ENCODE measurements around the gene RPRD1A. TPM values are rescaled to one million over a fixed set of nuclear protein-coding genes. Genes with fewer than 3 reads are reported as not detected.

RPRD1A gene
- total and polyA plus RNA-seq, 9 of the 15 experiments (the other 6 are each of a cell fraction or from before 2014, with no cell fraction given) = 30.2 to 142 (median 66.0) TPM

- FAIRE-seq = no peak
- Histone ChIP-seq H3K4me2 (ENCODE audit: insufficient read depth, low read length) (no peak overlapping the region), H3K4me1 (replicated peaks in 1 of 2; ENCODE audit: control insufficient read depth in 2 of 2, insufficient read depth in 2 of 2, low read length in 2 of 2) (no peaks in the 10 kb centered on the region), H3K9me3 (replicated peaks; ENCODE audit: control insufficient read depth, insufficient read depth, low read depth, low read length) (no peaks in the 10 kb centered on the region), H3K4me3 (no peak overlapping the region), H3K27ac (ENCODE audit: extremely low read depth, low read depth, low read length) (no peak overlapping the region), H3K79me2 (ENCODE audit: control insufficient read depth, insufficient read depth, low read length) (no peaks in the 10 kb centered on the region), H3K9ac (ENCODE audit: insufficient read depth in 1 of 2, low read depth in 2 of 2, low read length in 2 of 2) (no peak overlapping the region), H3K36me3 (ENCODE audit: control insufficient read depth, insufficient read depth, low read length) (no peaks in the 10 kb centered on the region), H3K9me1 (ENCODE audit: control insufficient read depth, insufficient read depth, low read length) (no peaks in the 10 kb centered on the region), H3K27me3 (ENCODE audit: control insufficient read depth in 2 of 2, insufficient read depth in 2 of 2, low read length in 2 of 2) (no peaks in the 10 kb centered on the region), H4K20me1 (replicated peaks; ENCODE audit: control insufficient read depth, insufficient read depth, low read length) (no peaks in the 10 kb centered on the region), H2AFZ (ENCODE audit: low read depth, low read length) (no peak overlapping the region)
- DNase-seq (ENCODE audit: extremely low read depth in 1 of 4, low spot score in 3 of 4) = no peak
- ChIA-PET CTCF (ENCODE audit: low intra/inter-chr PET ratio) (no interaction called here), POLR2A (no interaction called here)
- intact Hi-C loops (cut with micrococcal nuclease) (no loop called here), in situ Hi-C loops (cut with MboI) (no loop called here)
- TF ChIP-seq ZSCAN29 (IDR thresholded peaks at IDR 0.05) (no peak), PTBP1 (IDR thresholded peaks at IDR 0.05; ENCODE audit: low read depth, low read length) (no peak), SRF (CRISPR knock-in tag; IDR thresholded peaks at IDR 0.05) (no peak), NCOA2 (IDR thresholded peaks at IDR 0.05; ENCODE audit: partially characterized antibody in 2 of 2) (no peak), POLR2AphosphoS2 (IDR thresholded peaks at IDR 0.05; ENCODE audit: low read length) (no peak), TEAD1 (CRISPR knock-in tag; IDR thresholded peaks at IDR 0.05) (no peak), FOXK2 (conservative IDR thresholded peaks at IDR 0.05 in 1 of 2, IDR thresholded peaks at IDR 0.05 in 1 of 2; ENCODE audit: low read depth in 2 of 2) (no peak), HINFP (tag; conservative IDR thresholded peaks at IDR 0.05; ENCODE audit: low read depth) (no peak), HIVEP1 (CRISPR knock-in tag; IDR thresholded peaks at IDR 0.05) (no peak), RBM39 (optimal IDR thresholded peaks at IDR 0.05; ENCODE audit: low read depth, low read length) (no peak), MTA1 (IDR thresholded peaks at IDR 0.05; ENCODE audit: borderline replicate concordance) (no peak), RFX1 (IDR thresholded peaks at IDR 0.05) (no peak), SIX5 (IDR thresholded peaks at IDR 0.05; ENCODE audit: borderline replicate concordance in 1 of 2, insufficient read depth in 1 of 2, low read depth in 1 of 2, low read length in 2 of 2) (no peak), TFAM (CRISPR knock-in tag; conservative IDR thresholded peaks at IDR 0.05) (no peak)
- TF ChIP-seq, protein P1, sequence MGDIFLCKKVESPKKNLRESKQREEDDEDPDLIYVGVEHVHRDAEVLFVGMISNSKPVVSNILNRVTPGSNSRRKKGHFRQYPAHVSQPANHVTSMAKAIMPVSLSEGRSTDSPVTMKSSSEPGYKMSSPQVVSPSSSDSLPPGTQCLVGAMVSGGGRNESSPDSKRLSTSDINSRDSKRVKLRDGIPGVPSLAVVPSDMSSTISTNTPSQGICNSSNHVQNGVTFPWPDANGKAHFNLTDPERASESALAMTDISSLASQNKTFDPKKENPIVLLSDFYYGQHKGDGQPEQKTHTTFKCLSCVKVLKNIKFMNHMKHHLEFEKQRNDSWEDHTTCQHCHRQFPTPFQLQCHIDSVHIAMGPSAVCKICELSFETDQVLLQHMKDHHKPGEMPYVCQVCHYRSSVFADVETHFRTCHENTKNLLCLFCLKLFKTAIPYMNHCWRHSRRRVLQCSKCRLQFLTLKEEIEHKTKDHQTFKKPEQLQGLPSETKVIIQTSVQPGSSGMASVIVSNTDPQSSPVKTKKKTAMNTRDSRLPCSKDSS (IDR thresholded peaks at IDR 0.05; ENCODE audit: low read depth, partially characterized antibody) = no peak
- TF ChIP-seq, protein P2, sequence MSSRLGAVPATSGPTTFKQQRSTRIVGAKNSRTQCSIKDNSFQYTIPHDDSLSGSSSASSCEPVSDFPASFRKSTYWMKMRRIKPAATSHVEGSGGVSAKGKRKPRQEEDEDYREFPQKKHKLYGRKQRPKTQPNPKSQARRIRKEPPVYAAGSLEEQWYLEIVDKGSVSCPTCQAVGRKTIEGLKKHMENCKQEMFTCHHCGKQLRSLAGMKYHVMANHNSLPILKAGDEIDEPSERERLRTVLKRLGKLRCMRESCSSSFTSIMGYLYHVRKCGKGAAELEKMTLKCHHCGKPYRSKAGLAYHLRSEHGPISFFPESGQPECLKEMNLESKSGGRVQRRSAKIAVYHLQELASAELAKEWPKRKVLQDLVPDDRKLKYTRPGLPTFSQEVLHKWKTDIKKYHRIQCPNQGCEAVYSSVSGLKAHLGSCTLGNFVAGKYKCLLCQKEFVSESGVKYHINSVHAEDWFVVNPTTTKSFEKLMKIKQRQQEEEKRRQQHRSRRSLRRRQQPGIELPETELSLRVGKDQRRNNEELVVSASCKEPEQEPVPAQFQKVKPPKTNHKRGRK (tag; IDR thresholded peaks at IDR 0.05) = no peak
- TF ChIP-seq, protein P3, sequence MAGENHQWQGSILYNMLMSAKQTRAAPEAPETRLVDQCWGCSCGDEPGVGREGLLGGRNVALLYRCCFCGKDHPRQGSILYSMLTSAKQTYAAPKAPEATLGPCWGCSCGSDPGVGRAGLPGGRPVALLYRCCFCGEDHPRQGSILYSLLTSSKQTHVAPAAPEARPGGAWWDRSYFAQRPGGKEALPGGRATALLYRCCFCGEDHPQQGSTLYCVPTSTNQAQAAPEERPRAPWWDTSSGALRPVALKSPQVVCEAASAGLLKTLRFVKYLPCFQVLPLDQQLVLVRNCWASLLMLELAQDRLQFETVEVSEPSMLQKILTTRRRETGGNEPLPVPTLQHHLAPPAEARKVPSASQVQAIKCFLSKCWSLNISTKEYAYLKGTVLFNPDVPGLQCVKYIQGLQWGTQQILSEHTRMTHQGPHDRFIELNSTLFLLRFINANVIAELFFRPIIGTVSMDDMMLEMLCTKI (IDR thresholded peaks at IDR 0.05; ENCODE audit: partially characterized antibody) = no peak
- BruUV-seq (replicated peaks) = no TSS peak
- 4% methylated on average over 1 of the region's 1 CpG for WGBS (ENCODE audit: insufficient coverage, low coverage, missing lambda C conversion rate)
- ATAC-seq = no peak
These were observed 67.4 kb downstream of the RPRD1A start for GRCh38 chr18:35999925-36000324.
